HG03565 (cell line): Measurements from ENCODE around the gene ZNF865.

Source experiments
- ATAC-seq: cut with Tn5 transposase; IDR thresholded peaks from one replicate; pipeline ENCODE4 v1.9.1; 2021; ENCODE audit warnings: mild to moderate bottlenecking, moderate library complexity; ENCODE audit not compliant: unreplicated experiment

Gene ZNF865

GRCh38 chr19:55656552-55656951 lies 51.1 kb downstream of the ZNF865 start:
- ATAC-seq, result no peak

DNA sequence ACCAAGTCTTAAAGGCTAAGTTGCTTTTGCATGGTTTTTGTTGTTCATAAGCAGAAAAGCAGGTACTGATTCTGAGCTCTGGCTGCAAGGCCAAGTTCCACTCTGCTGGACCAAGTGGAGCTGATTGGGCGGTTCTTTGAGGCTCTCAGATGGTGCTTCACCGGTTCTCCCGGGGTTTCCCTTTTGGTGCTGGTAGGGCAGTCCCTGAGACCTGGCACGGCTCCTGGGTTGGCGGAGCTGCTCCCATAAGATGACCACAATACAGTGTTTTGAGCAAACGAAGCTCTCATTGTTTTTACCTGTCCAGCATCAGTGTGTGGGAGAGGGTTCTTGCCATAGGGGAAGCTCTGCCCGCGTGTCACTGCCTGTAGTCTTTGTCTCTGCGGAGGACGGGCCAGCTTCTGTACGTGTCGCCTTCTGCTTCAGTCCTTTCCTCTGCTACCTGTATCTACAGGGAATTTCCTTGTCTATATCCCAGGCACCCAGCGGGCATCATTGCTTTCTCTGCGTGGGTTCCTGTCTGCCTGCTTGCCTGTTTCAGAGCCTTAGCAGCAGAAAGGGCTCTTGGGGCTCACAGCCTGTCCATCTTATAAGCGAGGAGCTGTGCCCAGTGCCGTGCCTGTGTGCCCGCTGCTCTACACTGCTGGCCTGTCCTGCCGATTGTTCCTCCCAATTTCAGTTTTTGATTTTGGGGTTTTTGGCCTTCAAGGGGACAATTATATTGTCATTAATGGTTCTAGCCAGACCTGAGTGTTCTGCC lies 51.7 kb downstream of the ZNF865 start:
- ATAC-seq, result no peak

GRCh38 chr19:55658846-55659459 lies 53.5 kb downstream of the ZNF865 start:
- no peak for ATAC-seq

- ATAC-seq, result no peak
These were observed 54.4 kb downstream of the ZNF865 start for GRCh38 chr19:55659822-55660221.

GRCh38 chr19:55660404-55660803 lies 55.0 kb downstream of the ZNF865 start:
- ATAC-seq, result no peak

GRCh38 chr19:55660991-55661390 lies 55.5 kb downstream of the ZNF865 start:
- ATAC-seq, result no peak

DNA sequence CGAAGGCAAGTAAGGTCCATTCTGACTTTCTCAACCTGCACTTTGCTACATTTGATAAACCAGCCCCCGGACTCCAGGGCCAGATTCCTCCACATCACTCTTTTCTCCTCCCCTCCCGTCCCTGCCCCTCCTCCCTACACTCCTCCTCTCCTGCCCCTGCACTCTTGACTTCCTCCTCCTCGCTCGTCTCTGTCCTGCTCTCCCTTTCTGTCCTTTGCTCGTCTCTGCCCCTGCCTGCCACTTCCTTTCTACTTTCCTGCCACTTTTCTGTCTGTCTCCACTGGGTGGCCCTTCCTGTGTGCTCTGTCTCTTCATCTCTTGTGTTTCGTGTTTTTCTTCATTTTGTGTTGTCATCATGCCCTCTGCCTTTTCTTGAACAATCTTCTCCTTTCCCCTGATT lies 56.4 kb downstream of the ZNF865 start:
- ATAC-seq, result no peak

- no peak for ATAC-seq
These were observed 58.5 kb downstream of the ZNF865 start for GRCh38 chr19:55663846-55664536.

GRCh38 chr19:55666343-55667005 lies 61.0 kb downstream of the ZNF865 start:
- no peak for ATAC-seq
